ENCODE results near the gene TJP3. TPM values are rescaled to one million over a fixed set of nuclear protein-coding genes. Genes with fewer than 3 reads are reported as not detected.

TJP3 gene
- total RNA-seq, 1 donor from 2014 or later, result 14.7 TPM

DNA sequence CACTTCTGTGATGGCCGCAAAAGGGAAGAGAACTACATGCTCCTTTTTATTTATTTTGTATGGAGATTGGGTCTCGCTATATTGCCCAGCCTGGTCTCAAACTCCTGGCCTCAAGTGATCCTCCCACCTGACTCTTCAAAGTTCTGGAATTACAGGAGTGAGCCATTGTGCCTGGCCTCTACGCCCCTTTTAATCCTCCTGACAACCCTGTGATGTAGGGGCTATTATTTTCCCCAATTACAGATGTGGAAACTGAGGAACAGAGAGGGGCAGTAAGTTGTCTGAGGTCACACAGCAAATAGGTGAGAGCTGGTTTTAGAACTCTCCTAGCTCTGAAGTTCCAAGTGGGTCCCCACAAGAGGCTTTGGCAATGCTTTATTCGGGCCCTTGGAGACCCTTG is 11.7 kb downstream of the TJP3 start:
- peaks cover 15% of the 10 kb centered on the region for H3K4me1 Mint-ChIP-seq
- Histone ChIP-seq H3K27me3 (peaks cover 6% of the 10 kb centered on the region), H3K79me2 (ENCODE audit: low read depth) (no peaks in the 10 kb centered on the region), H3K9ac (no peak overlapping the region), H2AFZ (replicated peaks) (no peak overlapping the region), H3F3A (ENCODE audit: low read depth) (peaks cover 41% of the 10 kb centered on the region), H3K4me2 (no peak overlapping the region), H3K4me3 (no peak overlapping the region), H3K27ac (no peak overlapping the region), H3K36me3 (no peaks in the 10 kb centered on the region), H4K20me1 (ENCODE audit: low read depth) (peaks cover 7% of the 10 kb centered on the region), H3K4me1 (peaks cover 31% of the 10 kb centered on the region), H3K9me3 (ENCODE audit: low read depth) (no peaks in the 10 kb centered on the region)
- TF ChIP-seq EZH2phosphoT487 (IDR thresholded peaks at IDR 0.05) (no peak), EZH2 (IDR thresholded peaks at IDR 0.05) (no peak)
- TF ChIP-seq, protein P1, sequence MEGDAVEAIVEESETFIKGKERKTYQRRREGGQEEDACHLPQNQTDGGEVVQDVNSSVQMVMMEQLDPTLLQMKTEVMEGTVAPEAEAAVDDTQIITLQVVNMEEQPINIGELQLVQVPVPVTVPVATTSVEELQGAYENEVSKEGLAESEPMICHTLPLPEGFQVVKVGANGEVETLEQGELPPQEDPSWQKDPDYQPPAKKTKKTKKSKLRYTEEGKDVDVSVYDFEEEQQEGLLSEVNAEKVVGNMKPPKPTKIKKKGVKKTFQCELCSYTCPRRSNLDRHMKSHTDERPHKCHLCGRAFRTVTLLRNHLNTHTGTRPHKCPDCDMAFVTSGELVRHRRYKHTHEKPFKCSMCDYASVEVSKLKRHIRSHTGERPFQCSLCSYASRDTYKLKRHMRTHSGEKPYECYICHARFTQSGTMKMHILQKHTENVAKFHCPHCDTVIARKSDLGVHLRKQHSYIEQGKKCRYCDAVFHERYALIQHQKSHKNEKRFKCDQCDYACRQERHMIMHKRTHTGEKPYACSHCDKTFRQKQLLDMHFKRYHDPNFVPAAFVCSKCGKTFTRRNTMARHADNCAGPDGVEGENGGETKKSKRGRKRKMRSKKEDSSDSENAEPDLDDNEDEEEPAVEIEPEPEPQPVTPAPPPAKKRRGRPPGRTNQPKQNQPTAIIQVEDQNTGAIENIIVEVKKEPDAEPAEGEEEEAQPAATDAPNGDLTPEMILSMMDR (IDR thresholded peaks at IDR 0.05), result no peak
- H3K27ac Mint-ChIP-seq, result no peak overlapping the region
- H3K27me3 Mint-ChIP-seq (ENCODE audit: insufficient read depth, low read depth), result peaks cover 25% of the 10 kb centered on the region
- no peak overlapping the region for H3K4me3 Mint-ChIP-seq
- DNase-seq (ENCODE audit: low spot score), result no peak
- no peaks in the 10 kb centered on the region for H3K9me3 Mint-ChIP-seq
- H3K36me3 Mint-ChIP-seq, result no peaks in the 10 kb centered on the region

DNA sequence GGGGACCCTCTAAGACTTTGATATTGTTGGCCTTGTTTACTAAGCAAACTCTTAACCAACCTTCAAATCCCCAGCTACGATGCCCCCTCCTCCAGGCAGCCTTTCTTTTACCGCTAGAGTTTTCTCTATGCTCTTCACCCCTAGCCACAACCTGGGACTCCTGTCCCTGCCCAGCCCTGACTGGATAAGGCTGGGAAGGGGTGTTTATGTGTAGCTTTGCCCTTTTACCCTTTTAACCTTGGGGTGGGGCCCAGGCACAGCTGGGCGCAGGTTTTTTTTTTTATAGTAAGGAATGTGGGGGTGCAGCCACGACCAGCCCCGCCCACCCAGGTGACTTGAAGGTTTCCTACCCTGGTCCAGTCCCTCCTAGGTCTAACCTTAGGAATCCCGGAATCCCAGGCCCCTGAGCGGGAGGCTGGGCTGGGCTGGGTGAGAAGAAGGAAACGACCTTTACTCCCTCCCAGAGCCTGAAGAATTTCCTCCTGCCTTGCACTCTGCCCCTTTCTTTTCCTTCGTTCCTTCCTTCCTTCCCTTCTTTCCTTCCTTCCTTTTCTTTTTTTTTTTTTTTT is 12.2 kb downstream of the TJP3 start:
- H2AFZ ChIP-seq (replicated peaks), result no peak overlapping the region
- Mint-ChIP-seq H3K4me1 (peaks cover 15% of the 10 kb centered on the region), H3K9me3 (no peaks in the 10 kb centered on the region), H3K27me3 (ENCODE audit: insufficient read depth, low read depth) (peaks cover 25% of the 10 kb centered on the region), H3K4me3 (no peak overlapping the region), H3K36me3 (no peaks in the 10 kb centered on the region), H3K27ac (no peak overlapping the region)
- no peaks in the 10 kb centered on the region for H3K9me3 ChIP-seq (ENCODE audit: low read depth)
- peaks cover 6% of the 10 kb centered on the region for H3K27me3 ChIP-seq
- H3K4me3 ChIP-seq, result no peak overlapping the region
- peak; percentile 32 for DNase-seq (ENCODE audit: low spot score)
- H3F3A ChIP-seq (ENCODE audit: low read depth), result peaks cover 46% of the 10 kb centered on the region
- no peaks in the 10 kb centered on the region for H3K79me2 ChIP-seq (ENCODE audit: low read depth)
- H3K4me1 ChIP-seq, result peaks cover 33% of the 10 kb centered on the region
- no peak overlapping the region for H3K4me2 ChIP-seq
- TF ChIP-seq, protein P1 (IDR thresholded peaks at IDR 0.05), result no peak
- peaks cover 7% of the 10 kb centered on the region for H4K20me1 ChIP-seq (ENCODE audit: low read depth)
- H3K36me3 ChIP-seq, result no peaks in the 10 kb centered on the region
- H3K9ac ChIP-seq, result no peak overlapping the region
- no peak overlapping the region for H3K27ac ChIP-seq

DNA sequence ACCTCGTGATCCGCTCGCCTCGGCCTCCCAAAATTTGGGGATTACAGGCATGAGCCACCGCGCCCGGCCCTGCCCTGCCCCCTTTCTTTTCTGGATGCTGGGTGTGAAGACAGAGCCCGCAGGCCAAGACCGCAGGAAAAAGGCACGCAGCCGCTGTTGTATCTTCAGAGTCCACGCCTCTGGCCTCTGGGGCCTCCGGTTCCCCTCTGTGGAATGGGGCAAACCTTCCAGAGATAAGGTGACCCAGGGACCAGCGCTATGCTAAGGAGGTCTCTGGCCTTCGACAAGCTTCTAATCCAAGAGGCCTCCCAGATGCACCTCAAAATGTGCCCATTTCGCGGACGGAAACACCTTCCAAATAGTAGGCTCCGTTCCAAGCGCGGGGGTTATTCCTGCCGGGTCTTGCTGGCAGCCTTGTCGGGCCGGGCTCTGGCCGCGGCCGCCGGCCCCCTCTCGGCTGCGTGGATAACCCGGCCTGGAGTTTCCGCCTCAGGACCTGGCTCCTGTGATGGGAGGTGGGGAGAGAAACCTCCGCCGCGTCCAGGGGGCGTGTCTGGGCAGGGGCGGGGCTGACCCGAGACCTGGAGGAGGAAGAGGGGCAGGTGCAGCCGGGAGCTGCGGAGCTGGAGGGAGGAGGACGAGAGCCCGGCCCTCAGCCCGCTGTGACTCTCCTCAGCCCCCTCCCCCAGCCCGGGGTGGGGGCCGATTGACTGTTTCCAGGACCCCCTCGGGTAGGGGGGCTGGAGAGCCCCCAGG is 13.1 kb downstream of the TJP3 start:
- Histone ChIP-seq H3K4me1 (peaks cover 37% of the 10 kb centered on the region), H3K4me3 (peak overlapping the region; percentile 57), H3K9ac (no peak overlapping the region), H3K9me3 (ENCODE audit: low read depth) (no peaks in the 10 kb centered on the region), H4K20me1 (ENCODE audit: low read depth) (peaks cover 7% of the 10 kb centered on the region), H3K27me3 (peaks cover 6% of the 10 kb centered on the region), H3K36me3 (no peaks in the 10 kb centered on the region), H3F3A (ENCODE audit: low read depth) (peaks cover 52% of the 10 kb centered on the region), H3K27ac (no peak overlapping the region), H3K4me2 (peak overlapping the region; percentile 91), H3K79me2 (ENCODE audit: low read depth) (no peaks in the 10 kb centered on the region), H2AFZ (replicated peaks) (no peak overlapping the region)
- Mint-ChIP-seq H3K36me3 (no peaks in the 10 kb centered on the region), H3K9me3 (no peaks in the 10 kb centered on the region), H3K4me3 (peak overlapping the region; percentile 79), H3K4me1 (peaks cover 15% of the 10 kb centered on the region), H3K27me3 (ENCODE audit: insufficient read depth, low read depth) (peaks cover 25% of the 10 kb centered on the region), H3K27ac (no peak overlapping the region)
- TF ChIP-seq EZH2 (IDR thresholded peaks at IDR 0.05) (no peak), EZH2phosphoT487 (IDR thresholded peaks at IDR 0.05) (no peak)
- TF ChIP-seq, protein P1 (IDR thresholded peaks at IDR 0.05), result no peak
- DNase-seq (ENCODE audit: low spot score), result peak; percentile 97

Data from neural progenitor cell (in vitro differentiated cells).